DMS153 treated with DMSO at 0.1 percent for 48 hours (cell line): Measurements from ENCODE around the gene KCNT1.

Source experiments
- DNase-seq: peaks from one replicate; lab custom pipeline; 2025; ENCODE audit not compliant: unreplicated experiment; lab: John Stamatoyannopoulos, UW

Gene KCNT1

DNA sequence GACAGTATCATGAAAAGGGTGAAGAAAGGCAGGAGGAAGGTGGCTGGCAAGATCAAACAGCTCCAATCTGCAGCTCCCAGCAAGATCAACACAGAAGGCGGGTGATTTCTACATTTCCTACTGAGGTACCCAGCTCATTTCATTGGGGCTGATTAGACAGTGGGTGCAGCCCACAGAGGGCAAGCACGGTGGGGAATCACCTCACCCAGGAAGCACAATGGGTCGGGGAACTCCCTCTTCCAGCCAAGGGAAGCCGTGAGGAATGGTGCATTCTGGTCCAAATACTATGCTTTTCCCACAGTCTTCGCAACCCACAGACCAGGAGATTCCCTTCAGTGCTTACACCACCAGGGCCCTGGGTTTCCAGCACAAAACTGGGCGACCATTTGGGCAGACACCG lies 138.6 kb downstream of the KCNT1 start:
- no peak for DNase-seq
